ENCODE results near the gene SNX24.

The SNX24 gene

GRCh38 chr5:123039673-123040072 lies 194.3 kb downstream of the SNX24 start:
- ATAC-seq = no peak
- TF ChIP-seq ZFP30 (CRISPR knock-in tag; IDR thresholded peaks at IDR 0.05) = no peak
- TF ChIP-seq RARB (CRISPR knock-in tag; IDR thresholded peaks at IDR 0.05) = no peak
- no peak for TF ChIP-seq ZNF8 (CRISPR knock-in tag; IDR thresholded peaks at IDR 0.05)
- TF ChIP-seq, protein P1, sequence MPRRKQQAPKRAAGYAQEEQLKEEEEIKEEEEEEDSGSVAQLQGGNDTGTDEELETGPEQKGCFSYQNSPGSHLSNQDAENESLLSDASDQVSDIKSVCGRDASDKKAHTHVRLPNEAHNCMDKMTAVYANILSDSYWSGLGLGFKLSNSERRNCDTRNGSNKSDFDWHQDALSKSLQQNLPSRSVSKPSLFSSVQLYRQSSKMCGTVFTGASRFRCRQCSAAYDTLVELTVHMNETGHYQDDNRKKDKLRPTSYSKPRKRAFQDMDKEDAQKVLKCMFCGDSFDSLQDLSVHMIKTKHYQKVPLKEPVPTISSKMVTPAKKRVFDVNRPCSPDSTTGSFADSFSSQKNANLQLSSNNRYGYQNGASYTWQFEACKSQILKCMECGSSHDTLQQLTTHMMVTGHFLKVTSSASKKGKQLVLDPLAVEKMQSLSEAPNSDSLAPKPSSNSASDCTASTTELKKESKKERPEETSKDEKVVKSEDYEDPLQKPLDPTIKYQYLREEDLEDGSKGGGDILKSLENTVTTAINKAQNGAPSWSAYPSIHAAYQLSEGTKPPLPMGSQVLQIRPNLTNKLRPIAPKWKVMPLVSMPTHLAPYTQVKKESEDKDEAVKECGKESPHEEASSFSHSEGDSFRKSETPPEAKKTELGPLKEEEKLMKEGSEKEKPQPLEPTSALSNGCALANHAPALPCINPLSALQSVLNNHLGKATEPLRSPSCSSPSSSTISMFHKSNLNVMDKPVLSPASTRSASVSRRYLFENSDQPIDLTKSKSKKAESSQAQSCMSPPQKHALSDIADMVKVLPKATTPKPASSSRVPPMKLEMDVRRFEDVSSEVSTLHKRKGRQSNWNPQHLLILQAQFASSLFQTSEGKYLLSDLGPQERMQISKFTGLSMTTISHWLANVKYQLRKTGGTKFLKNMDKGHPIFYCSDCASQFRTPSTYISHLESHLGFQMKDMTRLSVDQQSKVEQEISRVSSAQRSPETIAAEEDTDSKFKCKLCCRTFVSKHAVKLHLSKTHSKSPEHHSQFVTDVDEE (CRISPR knock-in tag; IDR thresholded peaks at IDR 0.05) = no peak
- TF ChIP-seq, protein P2, sequence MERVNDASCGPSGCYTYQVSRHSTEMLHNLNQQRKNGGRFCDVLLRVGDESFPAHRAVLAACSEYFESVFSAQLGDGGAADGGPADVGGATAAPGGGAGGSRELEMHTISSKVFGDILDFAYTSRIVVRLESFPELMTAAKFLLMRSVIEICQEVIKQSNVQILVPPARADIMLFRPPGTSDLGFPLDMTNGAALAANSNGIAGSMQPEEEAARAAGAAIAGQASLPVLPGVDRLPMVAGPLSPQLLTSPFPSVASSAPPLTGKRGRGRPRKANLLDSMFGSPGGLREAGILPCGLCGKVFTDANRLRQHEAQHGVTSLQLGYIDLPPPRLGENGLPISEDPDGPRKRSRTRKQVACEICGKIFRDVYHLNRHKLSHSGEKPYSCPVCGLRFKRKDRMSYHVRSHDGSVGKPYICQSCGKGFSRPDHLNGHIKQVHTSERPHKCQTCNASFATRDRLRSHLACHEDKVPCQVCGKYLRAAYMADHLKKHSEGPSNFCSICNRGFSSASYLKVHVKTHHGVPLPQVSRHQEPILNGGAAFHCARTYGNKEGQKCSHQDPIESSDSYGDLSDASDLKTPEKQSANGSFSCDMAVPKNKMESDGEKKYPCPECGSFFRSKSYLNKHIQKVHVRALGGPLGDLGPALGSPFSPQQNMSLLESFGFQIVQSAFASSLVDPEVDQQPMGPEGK (CRISPR knock-in tag; IDR thresholded peaks at IDR 0.05; ENCODE audit: borderline replicate concordance) = no peak

DNA sequence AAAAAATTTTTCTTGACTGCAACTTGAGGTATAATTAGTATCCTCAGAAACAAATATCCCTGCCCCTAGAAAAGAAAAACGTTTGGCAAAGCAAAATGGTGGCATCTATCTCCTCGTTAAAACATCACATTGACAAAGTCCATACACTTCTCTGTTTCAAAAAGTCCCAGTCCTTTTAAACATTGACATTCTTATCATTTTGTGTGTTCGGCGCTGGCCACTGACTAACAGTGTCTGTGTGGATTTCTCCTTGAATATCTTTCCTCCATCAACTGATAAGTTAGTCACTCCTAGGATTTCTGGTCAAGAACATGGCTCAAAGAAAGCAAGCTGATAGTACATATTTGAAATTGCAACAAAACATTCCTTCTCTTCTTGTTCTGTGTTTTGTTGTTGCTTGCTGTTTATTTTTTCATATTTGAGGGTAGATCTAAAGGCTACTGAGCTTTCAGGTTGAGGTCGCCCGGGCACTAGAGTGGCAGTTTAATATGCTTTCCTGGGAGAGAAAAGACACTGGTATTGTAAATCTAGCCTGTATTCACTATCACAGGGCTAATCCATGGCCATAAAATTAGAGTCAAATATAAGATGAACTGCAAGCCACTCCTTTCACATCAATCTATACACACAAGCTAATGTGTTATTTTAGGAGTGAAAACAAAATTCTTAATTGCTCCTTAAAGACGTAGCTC lies 199.7 kb downstream of the SNX24 start:
- TF ChIP-seq ZNF565 (CRISPR knock-in tag; conservative IDR thresholded peaks at IDR 0.05; ENCODE audit: low read depth) (no peak), RARB (CRISPR knock-in tag; IDR thresholded peaks at IDR 0.05) (no peak), BACH2 (CRISPR knock-in tag; IDR thresholded peaks at IDR 0.05; ENCODE audit: borderline replicate concordance) (no peak), ESRRG (CRISPR knock-in tag; IDR thresholded peaks at IDR 0.05) (no peak), SNAI2 (CRISPR knock-in tag; IDR thresholded peaks at IDR 0.05) (no peak), PPARA (CRISPR knock-in tag; IDR thresholded peaks at IDR 0.05; ENCODE audit: borderline replicate concordance) (no peak), TOX (CRISPR knock-in tag; IDR thresholded peaks at IDR 0.05; ENCODE audit: borderline replicate concordance) (no peak), ZNF70 (CRISPR knock-in tag; IDR thresholded peaks at IDR 0.05) (no peak), ZFP3 (CRISPR knock-in tag; IDR thresholded peaks at IDR 0.05) (no peak), ZFP30 (CRISPR knock-in tag; IDR thresholded peaks at IDR 0.05) (no peak), GLIS3 (CRISPR knock-in tag; IDR thresholded peaks at IDR 0.05) (no peak), OSR1 (CRISPR knock-in tag; IDR thresholded peaks at IDR 0.05) (no peak), ZC3H10 (CRISPR knock-in tag; IDR thresholded peaks at IDR 0.05) (no peak), CSRNP3 (CRISPR knock-in tag; IDR thresholded peaks at IDR 0.05) (no peak), CSDC2 (CRISPR knock-in tag; IDR thresholded peaks at IDR 0.05) (no peak), ARNTL (CRISPR knock-in tag; IDR thresholded peaks at IDR 0.05; ENCODE audit: borderline replicate concordance, low read depth) (no peak), ISL1 (CRISPR knock-in tag; IDR thresholded peaks at IDR 0.05) (no peak)
- TF ChIP-seq, protein P2 (CRISPR knock-in tag; IDR thresholded peaks at IDR 0.05; ENCODE audit: borderline replicate concordance) = no peak
- TF ChIP-seq, protein P1 (CRISPR knock-in tag; IDR thresholded peaks at IDR 0.05) = no peak
- ATAC-seq = no peak
